ENCODE data around the gene RPTN.
A peak's percentile ranks its signal among the peaks of the same experiment; 100 is the strongest.

Gene RPTN

DNA sequence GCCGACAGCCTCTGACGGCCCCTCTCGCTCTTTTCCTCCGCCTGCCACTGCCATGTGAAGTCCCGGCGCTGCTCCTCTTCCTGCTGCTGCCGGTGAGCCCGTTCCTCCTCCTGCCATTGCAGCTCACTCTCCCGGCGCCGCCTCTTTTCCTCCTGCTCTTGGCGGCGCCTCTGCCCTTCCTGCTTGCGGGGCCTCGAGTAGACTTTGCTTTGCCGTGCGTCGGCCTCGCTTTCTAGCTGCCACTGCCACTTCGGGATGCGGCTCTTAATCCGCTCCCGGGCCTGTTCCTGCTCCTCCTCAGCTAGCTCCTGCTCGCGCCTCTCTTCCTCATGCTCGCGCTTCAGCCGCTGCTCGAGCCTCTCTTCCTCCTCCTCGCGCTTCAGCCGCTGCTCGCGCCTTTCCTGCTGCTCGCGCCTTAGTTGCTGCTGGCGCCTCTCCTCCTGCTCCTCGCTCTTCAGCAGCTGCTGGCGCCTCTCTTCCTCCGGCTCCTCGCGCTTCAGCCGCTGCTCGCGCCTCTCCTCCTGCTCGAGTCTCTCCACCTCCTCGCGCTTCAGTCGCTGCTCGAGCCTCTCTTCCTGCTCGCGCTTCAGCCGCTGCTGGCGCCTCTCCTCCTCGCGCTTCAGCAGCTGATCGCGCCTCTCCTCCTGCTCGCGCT, 48.0 kb downstream of the RPTN start:
- peak; percentile 89 for DNase-seq

DNA sequence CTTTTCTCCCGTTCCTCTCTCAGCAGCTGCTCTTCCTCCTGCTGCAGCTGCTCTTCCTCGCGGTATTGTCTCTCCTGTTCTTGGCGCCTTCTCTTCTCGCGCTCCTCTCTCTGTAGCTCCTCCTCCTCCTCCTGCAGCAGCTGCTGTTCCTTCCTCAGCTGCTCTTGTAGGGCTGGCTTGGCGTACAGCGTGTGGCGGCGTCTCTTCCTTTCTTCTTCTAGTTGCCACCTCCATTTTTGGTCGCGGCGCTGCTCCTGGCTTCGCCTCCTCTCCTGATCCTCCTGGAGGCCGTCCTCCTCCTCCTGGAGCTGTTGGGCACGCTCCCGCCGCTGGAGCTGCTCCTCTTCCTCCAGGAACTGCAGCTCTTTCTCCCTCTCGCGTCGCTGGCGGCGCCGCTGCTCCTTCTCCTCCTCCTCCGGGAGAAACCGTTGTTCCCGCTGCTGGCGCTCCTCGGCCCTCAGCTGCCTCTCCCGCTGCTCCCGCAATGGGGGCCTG, 48.6 kb downstream of the RPTN start:
- DNase-seq = peak; percentile 90

DNA sequence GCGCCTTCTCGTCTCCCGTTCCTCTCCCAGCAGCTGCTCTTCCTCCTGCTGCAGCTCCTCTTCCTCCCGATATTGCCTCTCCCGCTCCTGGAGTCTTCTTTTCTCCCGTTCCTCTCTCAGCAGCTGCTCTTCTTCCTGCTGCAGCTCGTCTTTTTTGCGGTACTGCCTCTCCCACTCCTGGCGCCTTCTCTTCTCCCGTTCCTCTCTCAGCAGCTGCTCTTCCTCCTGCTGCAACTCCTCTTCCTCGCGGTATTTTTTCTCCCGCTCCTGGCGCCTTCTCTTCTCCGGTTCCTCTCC, 49.1 kb downstream of the RPTN start:
- DNase-seq = peak; percentile 74

DNA sequence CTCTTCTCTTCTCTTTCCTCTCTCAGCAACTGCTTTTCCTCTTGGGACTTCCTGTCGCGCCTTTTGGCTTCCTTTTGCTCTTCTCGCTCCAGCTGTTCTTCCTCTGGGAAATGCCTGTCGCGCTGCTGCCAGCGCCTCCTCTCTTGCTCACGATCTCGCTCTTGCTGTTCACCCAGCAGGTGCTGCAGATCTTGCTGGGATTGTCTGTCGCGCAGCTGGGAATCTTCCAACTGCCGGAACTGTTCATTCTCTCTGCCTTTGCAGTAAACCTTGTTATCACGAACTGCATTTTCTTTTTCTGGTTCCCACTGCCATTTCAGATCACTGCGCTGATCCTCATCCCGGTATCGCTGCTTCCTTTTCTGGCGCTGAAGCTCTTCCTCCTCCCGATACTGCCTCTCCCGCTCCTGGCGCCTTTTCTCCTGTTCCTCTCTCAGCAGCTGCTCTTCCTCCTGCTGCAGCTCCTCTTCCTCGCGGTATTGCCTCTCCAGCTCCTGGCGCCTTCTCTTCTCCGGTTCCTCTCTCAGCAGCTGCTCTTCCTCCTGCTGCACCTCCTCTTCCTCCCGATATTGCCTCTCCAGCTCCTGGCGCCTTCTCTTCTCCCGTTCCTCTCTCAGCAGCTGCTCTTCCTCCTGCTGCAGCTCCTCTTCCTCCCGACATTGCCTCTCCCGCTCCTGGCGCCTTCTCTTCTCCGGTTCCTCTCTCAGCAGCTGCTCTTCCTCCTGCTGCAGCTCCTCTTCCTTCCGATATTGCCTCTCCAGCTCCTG, 49.6 kb downstream of the RPTN start:
- DNase-seq = peak; percentile 85

DNA sequence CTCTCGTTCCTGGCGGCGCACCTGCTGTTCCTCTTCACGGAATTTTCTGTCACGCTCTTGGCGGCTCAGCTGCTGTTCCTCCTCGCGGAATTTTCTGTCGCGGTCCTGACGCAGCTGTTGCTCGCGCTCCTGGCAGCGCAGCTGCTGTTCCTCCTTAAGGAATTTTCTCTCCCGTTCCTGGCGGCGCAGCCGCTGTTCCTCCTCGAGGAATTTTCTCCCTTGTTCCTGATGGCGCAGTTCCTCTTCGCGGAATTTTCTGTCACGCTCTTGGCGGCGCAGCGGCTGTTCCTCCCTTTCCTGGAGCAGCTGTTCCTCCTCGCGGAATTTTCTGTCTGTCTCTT, 50.2 kb downstream of the RPTN start:
- no peak for DNase-seq

DNA sequence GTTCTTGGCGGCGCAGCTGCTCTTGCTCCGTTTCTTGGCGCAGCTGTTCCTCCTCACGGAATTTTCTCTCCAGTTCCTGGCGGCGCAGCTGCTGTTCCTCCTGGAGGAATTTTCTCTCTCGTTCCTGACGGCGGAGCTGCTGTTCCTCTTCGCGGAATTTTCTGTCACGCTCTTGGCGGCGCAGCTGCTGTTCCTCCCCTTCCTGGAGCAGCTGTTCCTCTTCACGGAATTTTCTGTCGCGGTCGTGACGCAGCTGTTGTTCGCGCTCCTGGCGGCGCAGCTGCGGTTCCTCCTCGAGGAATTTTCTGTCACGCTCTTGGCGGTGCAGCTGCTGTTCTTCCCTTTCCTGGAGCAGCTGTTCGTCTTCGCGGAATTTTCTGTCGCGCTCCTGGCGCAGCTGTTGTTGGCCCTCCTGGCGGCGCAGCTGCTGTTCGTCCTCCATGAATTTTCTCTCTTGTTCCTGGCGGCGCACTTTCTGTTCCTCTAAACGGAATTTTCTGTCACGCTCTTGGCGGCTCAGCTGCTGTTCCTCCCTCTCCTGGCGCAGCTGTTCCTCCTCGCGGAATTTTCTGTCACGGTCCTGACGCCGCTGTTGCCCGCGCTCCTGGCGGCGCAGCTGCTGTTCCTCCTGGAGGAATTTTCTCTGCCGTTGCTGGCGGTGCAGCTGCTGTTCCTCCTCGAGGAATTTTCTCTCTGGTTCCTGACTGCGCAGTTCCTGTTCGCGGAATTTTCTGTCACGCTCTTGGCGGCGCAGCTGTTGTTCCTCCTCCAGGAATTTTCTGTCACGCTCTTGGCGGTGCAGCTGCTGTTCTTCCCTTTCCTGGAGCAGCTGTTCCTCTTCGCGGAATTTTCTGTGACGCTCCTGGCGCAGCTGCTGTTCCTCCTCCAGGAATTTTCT, 50.8 kb downstream of the RPTN start:
- DNase-seq = peak; percentile 94

DNA sequence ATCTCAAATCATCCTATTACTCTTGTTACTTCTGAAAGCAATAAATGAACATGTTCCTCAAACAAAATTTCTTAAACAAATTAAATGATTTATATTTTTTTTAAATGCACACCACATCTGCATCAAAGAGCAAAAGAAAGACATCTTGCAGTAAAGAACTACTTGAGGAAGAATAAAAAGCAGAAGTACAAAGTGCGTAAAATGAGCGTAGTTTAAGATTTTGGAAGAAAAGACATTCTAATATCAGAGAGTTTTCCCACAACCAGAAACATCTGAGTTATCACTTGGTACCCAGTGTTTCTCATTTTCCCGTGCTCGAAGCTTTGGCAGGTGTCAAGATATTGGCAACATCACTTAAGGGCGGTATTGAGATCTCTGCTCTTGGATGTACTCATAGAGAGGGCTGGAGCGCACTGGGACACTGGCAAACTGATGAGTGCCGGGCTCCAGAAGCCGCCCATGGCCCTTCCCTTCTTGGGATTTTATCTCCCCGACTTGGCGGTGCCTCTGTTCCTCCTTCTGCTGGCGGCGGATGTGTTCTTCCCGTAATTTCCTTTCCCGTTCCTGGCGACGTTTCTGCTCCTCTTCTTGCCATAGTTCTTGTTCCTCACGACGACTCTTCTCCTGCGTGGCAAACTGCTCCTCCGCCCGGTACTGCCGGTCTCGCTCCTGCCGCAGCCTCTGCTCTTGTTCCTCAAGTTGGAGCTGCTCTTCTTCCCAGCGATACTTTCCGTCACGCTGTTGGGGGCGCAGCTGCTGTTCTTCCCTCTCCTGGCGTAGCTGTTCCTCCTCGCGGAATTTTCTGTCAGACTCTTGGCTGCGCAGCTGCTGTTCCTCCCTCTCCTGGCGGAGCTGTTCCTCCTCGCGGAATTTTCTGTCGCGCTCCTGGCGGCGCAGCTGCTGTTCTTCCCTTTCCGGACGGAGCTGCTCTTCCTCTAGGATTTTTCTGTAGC, 51.7 kb downstream of the RPTN start:
- no peak for DNase-seq

DNA sequence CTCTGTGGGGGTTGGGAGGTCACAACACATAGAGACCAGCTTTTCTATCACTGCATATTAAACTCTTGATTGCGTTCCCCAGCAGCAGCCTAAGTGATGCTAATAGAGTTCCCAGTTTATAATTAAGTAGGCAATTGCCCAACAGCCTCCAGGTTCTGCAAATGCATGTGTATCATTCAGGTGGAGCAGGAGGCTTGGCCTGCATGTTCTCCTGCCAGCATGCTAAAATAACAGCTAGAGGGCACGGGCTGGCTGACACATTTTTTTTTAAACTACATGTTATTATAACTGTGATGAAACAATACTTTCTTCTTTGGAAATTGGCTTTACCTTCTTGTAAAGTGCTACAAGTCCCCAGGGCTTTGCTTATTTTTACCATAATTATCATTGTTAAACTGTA, 54.2 kb downstream of the RPTN start:
- no peak for DNase-seq

Data from DMS53 (cell line).